HG02642 (cell line): ENCODE measurements around the gene RTTN.
"Not testable (repeated sequence)": the region's sequence is repeated elsewhere in the genome, so short reads cannot be mapped to it uniquely, and the experiment has no call there.

Source experiments
- ATAC-seq: cut with Tn5 transposase; IDR thresholded peaks from one replicate; pipeline ENCODE4 v1.9.1; 2021; ENCODE audit warnings: mild to moderate bottlenecking; ENCODE audit not compliant: unreplicated experiment, poor library complexity

The RTTN gene

DNA sequence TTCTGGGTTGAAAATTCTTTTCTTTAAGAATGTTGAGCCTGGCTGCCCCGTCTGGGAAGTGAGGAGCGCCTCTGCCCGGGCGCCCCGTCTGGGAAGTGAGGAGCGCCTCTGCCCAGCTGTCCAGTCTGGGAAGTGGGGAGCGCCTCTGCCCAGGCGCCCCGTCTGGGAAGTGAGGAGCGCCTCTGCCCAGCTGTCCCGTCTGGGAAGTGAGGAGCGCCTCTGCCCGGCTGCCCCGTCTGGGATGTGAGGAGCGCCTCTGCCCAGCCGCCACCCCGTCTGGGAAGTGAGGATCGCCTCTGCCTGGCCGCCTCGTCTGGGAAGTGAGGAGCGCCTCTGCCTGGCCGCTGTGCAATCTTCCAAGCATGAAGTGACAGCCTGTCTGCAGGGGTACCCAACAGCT lies 102.6 kb downstream of the RTTN start:
- not testable (repeated sequence) for ATAC-seq

DNA sequence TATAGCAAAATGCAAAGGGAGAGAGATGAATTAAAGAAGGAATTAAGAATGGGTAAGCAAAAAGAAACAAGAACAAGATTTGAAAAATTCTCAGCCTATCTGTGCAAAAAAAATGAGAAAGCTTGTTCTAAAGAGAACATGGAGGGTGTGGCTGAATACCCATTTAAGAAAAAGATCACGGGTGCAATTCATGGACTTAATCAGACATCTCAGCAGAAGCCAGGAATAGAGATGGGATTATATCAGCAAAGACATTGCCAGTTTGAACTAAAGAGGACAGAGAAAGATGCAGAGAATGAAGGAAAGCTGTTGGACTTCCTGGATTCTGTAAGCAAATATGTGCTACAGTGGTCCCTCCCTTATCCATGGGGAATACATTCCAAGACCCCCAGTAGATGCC lies 115.6 kb downstream of the RTTN start:
- ATAC-seq, result no peak

DNA sequence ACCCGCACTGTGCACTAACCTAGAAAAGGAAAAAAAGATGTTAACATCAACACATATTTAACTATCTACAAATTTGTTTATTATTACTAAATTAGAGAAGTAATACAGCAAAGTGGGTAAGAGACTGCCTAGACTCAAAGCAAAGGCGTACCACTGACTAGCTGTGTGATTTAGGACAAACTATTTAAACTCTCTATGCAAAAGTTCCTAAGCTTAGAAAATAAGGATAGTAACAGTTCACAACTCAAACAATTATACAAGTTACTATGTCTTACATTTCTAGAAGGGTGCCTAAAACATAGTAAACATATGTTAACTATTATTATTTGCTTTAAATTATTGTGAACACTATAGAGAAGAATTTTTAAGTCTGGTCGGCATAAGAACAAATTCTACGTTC lies 119.4 kb downstream of the RTTN start:
- no peak for ATAC-seq

DNA sequence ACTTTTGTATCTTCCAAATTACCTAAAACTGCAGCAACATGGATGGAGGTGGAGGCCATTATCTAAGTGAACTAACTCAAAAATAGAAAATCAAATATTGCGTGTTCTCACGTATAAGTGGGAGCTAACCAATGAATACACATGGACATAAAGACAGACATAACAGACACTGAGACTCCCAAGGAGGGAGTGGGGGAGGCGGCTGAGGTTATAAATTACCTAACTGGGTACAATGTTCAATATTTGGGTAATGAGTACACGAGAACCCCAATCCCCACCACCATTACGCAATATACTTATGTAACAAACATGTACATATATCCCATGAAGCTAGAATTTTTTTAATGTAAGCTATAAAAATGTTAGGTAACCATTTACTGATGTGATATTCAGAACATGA lies 119.8 kb downstream of the RTTN start:
- no peak for ATAC-seq

DNA sequence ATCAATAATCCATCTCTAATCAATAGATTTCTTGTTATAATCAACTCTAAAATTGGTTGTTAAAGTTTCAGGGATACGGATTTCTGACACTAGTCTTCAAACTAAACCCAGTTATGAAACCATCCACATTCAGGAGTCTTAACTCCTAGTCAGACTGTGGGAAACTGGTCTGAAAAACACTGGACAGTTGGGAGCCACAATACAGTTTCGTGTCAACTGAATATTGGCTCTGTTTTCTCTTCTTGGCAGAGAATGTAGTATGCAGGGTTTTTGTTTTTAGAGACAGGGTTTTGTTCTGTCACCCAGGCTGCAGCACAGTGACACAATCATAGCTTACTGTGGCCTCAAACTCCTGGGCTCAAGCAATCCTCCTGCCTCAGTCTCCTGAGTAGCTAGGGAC lies 123.1 kb downstream of the RTTN start:
- ATAC-seq, result no peak

DNA sequence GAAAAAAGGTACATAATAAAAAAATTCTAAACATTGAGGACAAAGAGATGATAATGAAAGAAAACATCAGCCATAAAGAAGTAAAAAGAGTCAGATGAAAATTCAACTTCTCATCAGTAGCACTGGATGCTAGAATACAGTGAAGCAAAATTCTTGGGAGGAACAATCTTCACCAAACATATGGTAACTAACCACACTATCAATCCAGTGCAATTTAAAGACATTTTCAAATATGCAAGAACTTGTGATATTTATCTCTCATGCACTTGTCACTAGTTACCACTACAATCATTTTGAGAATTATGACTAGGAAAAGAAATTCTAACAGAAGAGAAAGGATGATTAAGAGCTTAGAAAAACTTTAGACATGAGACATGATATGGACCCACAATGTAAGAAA lies 127.4 kb downstream of the RTTN start:
- ATAC-seq, result no peak

DNA sequence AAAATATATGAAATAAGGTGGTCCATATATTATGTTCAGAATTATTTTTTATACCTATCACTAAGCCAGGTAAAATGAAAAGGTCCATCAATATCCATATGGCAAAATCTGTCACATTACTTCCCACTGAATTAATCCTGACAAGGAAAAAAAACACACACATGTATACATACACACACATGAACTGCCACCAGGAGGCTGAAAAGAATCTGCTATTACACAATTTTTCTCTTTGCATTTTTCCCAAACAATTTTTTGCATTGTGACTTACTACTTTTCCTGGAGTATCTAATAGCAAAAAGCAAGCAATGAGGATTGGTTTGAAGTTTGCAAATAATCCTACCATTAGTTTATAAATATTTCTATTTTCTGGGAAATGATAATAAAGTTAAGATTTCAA lies 129.6 kb downstream of the RTTN start:
- no peak for ATAC-seq

DNA sequence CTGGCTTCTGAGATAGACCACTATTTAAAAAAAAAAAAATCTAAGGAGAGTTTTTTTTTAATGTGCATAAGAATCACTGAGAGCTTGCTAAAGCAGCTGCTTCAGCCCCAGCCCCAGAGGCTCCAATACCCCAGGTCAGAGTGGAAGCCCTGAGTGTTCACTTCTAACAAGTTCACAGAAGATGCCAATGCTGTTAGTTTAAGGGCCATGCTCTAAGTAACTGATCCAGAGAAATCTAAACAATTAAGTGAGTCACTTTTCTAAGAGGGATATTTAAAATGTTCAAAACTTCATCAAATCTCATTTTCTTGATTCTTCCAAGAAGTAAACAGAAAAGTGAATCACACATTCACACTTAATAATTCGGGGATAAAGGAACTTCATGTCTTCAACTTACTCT lies 131.4 kb downstream of the RTTN start:
- ATAC-seq, result no peak

DNA sequence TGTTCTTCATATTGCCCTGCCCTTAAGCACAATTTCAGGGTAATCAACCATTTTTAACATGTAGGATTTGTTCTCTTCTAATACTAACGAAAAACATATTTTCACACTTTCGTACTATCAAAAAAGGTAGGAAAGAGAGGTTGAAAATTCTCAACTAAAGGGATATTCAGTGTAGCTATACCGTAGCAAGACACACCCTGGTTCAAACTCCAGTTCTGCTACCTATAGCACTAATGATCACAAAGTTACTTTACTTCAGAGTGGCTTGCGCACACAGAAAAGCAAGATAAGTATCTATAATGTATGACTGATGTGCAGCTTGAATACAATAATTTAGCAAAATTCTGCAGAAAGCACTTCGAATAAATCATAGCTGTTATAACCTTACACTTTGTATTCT lies 132.1 kb downstream of the RTTN start:
- ATAC-seq, result no peak

DNA sequence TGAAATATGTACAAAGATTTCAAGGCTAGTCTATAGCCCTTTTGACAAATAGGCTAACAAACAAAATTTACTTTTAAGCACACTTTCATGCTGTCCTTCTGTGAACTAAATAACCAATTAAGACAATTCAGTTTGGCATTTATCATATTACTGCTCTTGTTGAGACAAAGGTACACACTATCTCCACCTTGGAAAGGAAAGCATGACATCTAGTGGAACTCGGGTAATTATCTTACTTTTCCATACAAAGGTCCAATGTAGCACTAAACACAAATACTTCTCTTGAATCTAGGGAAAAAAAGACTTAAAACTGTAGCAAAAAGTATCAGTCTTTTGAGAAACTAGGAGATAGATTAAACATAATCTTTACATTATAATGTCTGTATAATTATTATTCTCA lies 132.8 kb downstream of the RTTN start:
- no peak for ATAC-seq

DNA sequence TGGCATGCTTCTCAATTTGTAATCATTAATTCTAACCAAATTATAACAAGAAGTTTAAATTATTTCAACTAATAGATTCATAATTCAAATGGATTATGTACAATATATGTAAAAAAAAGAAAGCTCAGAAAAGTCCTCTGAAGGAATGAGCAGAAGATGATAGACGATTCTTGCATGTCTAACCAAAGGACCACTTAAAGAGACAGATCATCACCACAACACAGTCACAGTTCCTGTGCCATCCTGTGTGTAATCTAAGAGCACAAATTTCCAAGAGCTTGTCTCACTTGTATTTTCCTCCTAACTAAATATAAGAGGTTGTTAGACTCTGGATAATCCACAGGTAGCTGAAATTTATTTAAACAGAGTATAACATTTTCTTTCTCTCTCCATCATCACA lies 135.5 kb downstream of the RTTN start:
- no peak for ATAC-seq

DNA sequence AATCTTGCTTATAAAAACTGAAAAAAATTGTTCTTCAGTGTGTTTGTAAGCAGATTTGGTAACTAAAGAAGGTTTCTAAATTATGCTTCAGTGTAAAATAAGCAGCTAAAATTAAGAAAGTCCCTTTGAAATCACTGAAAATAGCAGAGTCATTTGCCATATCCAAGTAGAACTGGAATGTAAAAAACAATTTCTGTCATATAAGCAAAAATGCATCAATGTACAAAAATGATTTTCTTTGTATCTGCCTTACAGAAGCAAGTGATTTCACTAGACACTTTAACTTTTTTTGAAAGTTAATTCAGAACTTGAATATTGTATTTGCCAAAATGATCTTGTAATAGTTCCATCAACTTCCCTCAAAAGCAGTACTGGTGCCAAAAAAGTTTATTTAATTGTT lies 136.1 kb downstream of the RTTN start:
- ATAC-seq, result no peak

DNA sequence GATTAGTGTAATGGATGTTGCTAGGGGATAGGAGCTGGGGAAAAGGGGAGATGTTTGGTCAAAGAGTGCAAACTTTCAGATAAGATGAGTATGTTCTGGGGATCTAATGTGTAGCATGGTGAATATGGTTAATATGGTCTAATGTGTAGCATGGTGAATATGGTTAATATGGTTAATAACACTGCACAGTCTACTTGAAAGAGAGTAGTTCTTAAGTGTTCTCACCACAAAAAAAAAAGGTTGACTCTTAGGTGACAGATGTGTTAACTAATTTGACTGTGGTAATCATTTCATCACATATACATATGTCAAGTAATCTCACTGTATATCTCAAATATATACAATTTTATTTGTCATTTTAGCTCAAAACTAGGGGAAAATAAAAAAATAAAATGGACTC lies 136.5 kb downstream of the RTTN start:
- ATAC-seq, result no peak

DNA sequence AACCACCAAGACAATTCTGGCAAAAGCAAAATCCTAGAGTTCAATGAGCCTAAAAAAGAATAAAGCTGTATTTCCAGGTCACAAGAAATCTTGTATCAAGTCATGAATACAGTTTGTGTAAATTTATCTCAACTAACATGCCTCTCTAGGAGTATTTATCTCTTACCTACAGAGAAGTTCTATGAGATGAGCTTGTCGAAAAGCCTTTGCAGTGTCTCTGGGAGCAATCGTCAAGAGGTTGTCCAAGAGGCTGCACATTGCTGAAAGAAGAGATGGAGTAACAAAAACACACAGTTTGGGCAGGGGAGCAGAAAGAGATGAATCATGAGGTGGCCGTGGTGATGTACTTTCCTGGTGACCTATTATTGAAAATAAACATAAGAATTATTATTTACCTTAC lies 145.8 kb downstream of the RTTN start:
- no peak for ATAC-seq

DNA sequence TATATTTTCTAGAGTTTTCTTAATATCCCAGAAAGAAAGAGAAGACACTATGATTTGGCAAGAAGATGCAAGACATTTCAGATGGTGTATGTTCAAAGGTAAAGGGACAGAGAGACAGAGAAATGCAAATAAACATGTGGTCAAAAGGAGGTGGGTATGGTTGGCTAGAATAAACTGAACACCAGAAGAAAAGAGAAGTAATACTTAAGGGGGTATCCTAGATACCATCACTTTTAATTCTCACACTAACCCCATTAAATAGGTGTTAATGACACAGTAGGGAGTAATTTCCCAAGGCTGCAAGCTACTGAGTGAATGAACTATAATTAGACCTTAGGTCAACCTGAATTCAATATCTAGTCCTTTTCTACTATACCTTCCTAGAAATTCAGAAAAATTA lies 146.6 kb downstream of the RTTN start:
- ATAC-seq, result peak; percentile 99

DNA sequence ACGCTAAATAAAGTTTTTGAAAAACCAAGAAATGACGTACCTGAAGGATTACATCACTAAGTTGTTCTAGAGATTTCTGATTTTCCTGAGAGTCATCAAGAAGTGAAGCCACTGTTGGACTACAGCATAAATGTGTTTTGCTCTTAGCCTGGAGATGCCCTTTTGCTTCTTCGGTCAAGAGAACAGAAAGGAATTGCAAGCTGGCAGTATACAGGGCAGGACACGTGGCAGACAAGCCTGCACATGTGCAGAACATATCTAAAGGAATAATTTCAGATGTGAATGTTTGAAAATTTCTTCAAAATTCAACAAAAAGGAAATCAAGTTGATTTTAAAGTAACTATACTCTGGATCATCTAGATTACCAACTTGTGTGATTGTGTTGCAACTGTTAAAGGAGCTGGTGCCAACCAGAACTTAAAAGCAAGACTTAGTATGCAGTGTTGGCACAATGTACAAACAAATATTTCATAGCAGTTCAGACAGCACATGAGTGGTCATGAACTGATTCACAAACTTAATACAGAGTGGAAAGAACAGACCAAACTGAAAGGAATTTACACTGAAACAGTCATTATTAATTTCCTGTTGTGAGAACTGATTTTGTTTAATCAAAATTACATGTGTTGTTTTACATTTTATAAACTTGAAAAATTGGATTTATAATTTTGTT lies 157.4 kb downstream of the RTTN start:
- ATAC-seq, result no peak

DNA sequence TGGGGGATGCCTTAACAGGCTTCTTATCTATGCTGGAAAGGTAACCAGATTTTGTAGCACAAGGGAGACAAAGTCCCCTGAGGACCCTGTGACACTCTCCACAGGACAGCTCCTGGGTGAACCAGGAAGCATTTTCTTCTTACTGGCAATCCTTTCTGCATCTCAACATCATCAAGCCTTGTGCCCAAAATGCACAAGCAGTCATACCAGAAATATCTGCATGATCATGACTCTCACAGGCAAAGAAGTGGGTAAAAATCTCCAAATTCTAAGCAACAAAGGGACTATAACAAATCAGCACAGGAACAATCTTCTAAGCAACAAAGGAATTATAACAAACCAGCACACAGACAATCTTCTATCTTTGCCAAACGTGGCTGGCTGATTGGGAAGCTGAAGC lies 158.7 kb downstream of the RTTN start:
- no peak for ATAC-seq

DNA sequence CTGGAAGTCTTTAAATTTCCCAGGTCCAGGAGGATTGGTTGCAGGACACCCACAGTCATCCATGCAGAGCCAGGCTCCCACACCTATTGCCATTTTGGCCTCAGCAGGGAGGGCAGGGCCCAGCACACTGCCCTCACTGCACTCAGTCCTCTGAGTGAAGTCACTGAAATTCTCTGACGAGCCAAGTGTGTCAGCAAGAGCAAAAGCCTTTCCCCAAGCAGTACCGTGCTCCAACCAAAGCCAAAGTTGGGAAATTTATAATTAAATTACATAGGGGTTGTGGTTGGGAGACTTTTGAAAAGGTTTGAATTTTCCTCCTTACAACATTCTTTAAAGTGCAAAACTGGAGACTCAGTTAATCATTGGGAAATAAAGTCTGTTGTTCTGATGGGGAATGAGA lies 159.3 kb downstream of the RTTN start:
- ATAC-seq, result no peak

DNA sequence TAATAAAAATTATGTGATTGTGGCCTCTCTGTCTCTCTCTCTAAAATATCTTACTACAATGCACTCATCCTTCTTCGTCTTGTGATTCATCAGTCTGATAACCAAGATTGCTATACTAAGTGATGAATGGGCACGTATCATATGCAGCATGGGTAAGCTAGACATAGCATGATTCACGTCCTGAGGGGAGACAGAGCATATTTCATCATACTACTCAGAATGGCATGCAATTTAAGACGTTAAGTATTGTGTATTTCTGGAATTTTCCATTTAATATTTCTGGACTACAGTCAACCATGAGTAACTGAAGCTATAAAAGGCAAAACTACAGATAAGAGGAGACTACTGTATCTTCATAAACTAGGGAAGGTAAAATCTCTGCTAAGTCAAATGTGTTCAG lies 160.9 kb downstream of the RTTN start:
- ATAC-seq, result no peak

DNA sequence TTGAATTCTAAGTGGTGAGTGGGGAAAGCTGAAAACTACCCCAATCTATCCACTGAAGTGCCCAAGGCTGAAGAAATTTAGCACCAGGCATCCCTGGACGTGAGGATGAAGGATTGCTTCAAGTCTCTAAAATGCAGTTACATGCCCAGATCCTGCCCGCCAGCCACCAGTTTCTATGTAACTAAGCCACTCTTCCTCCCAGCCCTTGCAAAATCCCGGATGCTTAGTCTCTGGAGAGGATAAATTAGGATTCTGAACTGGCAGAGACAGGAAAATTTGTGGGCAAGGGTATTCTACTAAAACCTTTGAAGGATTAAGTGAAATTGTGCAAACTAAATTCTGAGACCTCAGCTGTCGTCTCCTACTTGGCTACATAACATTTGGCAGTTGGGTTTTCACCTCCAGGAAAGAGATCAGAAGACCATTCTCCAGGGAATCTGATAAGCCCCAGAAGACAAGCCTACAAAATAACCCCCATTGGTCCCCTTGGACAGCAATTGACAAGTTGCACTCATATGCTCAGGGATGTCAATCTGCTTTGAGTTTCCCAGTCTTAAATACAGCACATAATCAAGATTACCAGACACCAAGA lies 163.9 kb downstream of the RTTN start:
- no peak for ATAC-seq

DNA sequence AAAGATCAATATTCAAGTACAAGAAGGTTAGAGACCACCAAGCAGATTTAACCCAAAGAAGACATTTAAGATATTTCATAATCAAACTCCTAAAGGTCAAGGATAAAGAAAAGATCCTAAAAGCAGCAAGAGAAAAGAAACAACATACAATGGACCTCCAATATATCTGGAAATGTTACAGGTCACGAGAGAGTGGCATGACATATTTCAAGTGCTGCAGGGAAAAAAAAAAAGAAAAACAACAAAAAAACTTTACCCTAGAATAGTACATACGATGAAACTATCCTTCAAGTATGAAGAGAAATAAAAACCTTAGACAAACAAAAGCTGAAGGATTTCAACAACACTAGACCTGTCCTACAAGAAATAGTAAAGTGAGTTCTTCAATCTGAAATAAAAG lies 166.3 kb downstream of the RTTN start:
- no peak for ATAC-seq

DNA sequence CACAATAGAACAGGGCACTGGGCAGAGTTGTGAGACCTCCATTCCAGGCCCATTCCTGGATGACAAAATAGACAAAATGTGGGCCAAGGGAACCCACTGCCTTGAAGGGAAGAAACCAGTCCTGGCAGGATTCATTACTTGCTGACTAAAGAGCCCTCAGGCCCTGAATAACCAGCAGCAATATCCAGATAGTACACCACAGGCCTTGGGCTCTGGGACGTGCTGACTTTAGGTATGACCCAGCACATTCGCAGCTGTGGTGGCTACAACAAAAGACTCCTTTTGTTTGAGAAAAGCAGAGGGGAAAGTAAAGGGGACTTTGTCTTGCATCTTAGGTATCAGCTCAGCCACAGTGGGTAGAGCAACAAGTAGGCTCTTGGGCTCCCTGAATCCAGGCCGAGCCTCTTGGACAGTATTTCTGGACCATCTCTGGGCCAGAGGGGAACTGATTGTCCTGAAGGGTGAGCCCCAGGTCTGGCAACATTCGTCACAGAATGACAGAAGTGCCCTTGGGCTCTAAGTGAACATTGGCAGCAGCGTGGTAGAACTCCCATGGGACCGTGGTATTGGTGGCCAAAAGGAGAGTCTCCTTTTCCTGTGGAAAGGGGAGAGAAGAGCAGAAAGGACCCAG lies 167.9 kb downstream of the RTTN start:
- peak; percentile 38 for ATAC-seq
